ENCODE measurements around the gene MRPL16. TPM values are rescaled to one million over a fixed set of nuclear protein-coding genes. Genes with fewer than 3 reads are reported as not detected.
A peak's percentile ranks its signal among the peaks of the same experiment; 100 is the strongest.

MRPL16 gene
- total and polyA plus RNA-seq, 2 of the 13 experiments (the other 11 are each of a cell fraction or from before 2014, with no cell fraction given) = 45.3 to 62.6 TPM

- TF ChIP-seq MYNN (CRISPR knock-in tag; IDR thresholded peaks at IDR 0.05; ENCODE audit: low read depth) (no peak), GFI1 (CRISPR knock-in tag; IDR thresholded peaks at IDR 0.05; ENCODE audit: borderline replicate concordance) (peak; percentile 94), MXD3 (CRISPR knock-in tag; IDR thresholded peaks at IDR 0.05) (no peak), SMARCC2 (IDR thresholded peaks at IDR 0.05) (peak; percentile 77; the same call in 1 of the 2 replicates), HDAC1 (CRISPR knock-in tag; IDR thresholded peaks at IDR 0.05) (peak; percentile 51), THAP11 (CRISPR knock-in tag; IDR thresholded peaks at IDR 0.05) (peak; percentile 31; the same call in 1 of the 2 replicates), ZBTB20 (CRISPR knock-in tag; IDR thresholded peaks at IDR 0.05; ENCODE audit: borderline replicate concordance, low read depth) (peak; percentile 27; the same call in 1 of the 2 replicates), ATF3 (CRISPR knock-in tag; IDR thresholded peaks at IDR 0.05) (peak; percentile 89), SOX5 (CRISPR knock-in tag; IDR thresholded peaks at IDR 0.05; ENCODE audit: borderline replicate concordance) (peak; percentile 66; the same call in 1 of the 2 replicates), CREB1 (IDR thresholded peaks at IDR 0.05) (peak; percentile 33; the same call in 1 of the 2 replicates), CREB1 (CRISPR knock-in tag; IDR thresholded peaks at IDR 0.05) (peak; percentile 75), ZNF614 (CRISPR knock-in tag; IDR thresholded peaks at IDR 0.05; ENCODE audit: borderline replicate concordance) (peak; percentile 46; the same call in 1 of the 2 replicates), JUNB (CRISPR knock-in tag; IDR thresholded peaks at IDR 0.05; ENCODE audit: borderline replicate concordance) (peak; percentile 94), HMGXB3 (CRISPR knock-in tag; IDR thresholded peaks at IDR 0.05; ENCODE audit: borderline replicate concordance) (0 out of 2 replicates have a peak, but pooled peaks have one; percentile 48), ZNF558 (CRISPR knock-in tag; IDR thresholded peaks at IDR 0.05; ENCODE audit: borderline replicate concordance) (no peak)
- TF ChIP-seq, protein P1, sequence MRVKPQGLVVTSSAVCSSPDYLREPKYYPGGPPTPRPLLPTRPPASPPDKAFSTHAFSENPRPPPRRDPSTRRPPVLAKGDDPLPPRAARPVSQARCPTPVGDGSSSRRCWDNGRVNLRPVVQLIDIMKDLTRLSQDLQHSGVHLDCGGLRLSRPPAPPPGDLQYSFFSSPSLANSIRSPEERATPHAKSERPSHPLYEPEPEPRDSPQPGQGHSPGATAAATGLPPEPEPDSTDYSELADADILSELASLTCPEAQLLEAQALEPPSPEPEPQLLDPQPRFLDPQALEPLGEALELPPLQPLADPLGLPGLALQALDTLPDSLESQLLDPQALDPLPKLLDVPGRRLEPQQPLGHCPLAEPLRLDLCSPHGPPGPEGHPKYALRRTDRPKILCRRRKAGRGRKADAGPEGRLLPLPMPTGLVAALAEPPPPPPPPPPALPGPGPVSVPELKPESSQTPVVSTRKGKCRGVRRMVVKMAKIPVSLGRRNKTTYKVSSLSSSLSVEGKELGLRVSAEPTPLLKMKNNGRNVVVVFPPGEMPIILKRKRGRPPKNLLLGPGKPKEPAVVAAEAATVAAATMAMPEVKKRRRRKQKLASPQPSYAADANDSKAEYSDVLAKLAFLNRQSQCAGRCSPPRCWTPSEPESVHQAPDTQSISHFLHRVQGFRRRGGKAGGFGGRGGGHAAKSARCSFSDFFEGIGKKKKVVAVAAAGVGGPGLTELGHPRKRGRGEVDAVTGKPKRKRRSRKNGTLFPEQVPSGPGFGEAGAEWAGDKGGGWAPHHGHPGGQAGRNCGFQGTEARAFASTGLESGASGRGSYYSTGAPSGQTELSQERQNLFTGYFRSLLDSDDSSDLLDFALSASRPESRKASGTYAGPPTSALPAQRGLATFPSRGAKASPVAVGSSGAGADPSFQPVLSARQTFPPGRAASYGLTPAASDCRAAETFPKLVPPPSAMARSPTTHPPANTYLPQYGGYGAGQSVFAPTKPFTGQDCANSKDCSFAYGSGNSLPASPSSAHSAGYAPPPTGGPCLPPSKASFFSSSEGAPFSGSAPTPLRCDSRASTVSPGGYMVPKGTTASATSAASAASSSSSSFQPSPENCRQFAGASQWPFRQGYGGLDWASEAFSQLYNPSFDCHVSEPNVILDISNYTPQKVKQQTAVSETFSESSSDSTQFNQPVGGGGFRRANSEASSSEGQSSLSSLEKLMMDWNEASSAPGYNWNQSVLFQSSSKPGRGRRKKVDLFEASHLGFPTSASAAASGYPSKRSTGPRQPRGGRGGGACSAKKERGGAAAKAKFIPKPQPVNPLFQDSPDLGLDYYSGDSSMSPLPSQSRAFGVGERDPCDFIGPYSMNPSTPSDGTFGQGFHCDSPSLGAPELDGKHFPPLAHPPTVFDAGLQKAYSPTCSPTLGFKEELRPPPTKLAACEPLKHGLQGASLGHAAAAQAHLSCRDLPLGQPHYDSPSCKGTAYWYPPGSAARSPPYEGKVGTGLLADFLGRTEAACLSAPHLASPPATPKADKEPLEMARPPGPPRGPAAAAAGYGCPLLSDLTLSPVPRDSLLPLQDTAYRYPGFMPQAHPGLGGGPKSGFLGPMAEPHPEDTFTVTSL (CRISPR knock-in tag; IDR thresholded peaks at IDR 0.05; ENCODE audit: borderline replicate concordance) = peak; percentile 79; the same call in 1 of the 2 replicates
These were observed 34.1 kb downstream of the MRPL16 start (continued) for GRCh38 chr11:59776210-59777066.
